Measurements from ENCODE around the gene RPL22.

RPL22 gene

GRCh38 chr1:6200188-6200809 lies 904 bp upstream of the RPL22 start:
- DNase-seq (ENCODE audit: low spot score) = no peak

- no peak for DNase-seq (ENCODE audit: low spot score)
Measured at GRCh38 chr1:6198646-6199297, 623 bp downstream of the RPL22 start.

- DNase-seq (ENCODE audit: low spot score) = no peak
Measured at GRCh38 chr1:6197746-6198427, 1.5 kb downstream of the RPL22 start.

GRCh38 chr1:6191968-6192367 lies 7.4 kb downstream of the RPL22 start:
- no peak for DNase-seq (ENCODE audit: low spot score)

GRCh38 chr1:6188466-6188865 lies 10.9 kb downstream of the RPL22 start:
- peak; percentile 16 for DNase-seq (ENCODE audit: low spot score)

- peak; percentile 28 for DNase-seq (ENCODE audit: low spot score)
Measured at GRCh38 chr1:6185635-6186382, 13.6 kb downstream of the RPL22 start.

- DNase-seq (ENCODE audit: low spot score) = no peak
Measured at GRCh38 chr1:6185151-6185550, 14.2 kb downstream of the RPL22 start.

GRCh38 chr1:6184083-6184783 lies 15.2 kb downstream of the RPL22 start:
- no peak for DNase-seq (ENCODE audit: low spot score)

GRCh38 chr1:6183520-6183989 lies 15.8 kb downstream of the RPL22 start:
- DNase-seq (ENCODE audit: low spot score) = peak; percentile 11

GRCh38 chr1:6181347-6181770 lies 18.0 kb downstream of the RPL22 start:
- DNase-seq (ENCODE audit: low spot score) = peak; percentile 32

- DNase-seq (ENCODE audit: low spot score) = peak; percentile 10
Measured at GRCh38 chr1:6180707-6181311, 18.6 kb downstream of the RPL22 start.

- peak; percentile 33 for DNase-seq (ENCODE audit: low spot score)
Measured at GRCh38 chr1:6180268-6180706, 19.1 kb downstream of the RPL22 start, which contains the start of gene CHD5. CHD5 (minus strand) TSS chr1:6180321; CDS start chr1:6180023, 298 bp downstream.

GRCh38 chr1:6179564-6180175 lies 19.7 kb downstream of the RPL22 start:
- DNase-seq (ENCODE audit: low spot score) = peak; percentile 24

GRCh38 chr1:6178751-6179563 lies 20.4 kb downstream of the RPL22 start:
- peak; percentile 22 for DNase-seq (ENCODE audit: low spot score)

GRCh38 chr1:6177681-6178380 lies 21.6 kb downstream of the RPL22 start:
- peak; percentile 11 for DNase-seq (ENCODE audit: low spot score)

GRCh38 chr1:6176779-6177178 lies 22.6 kb downstream of the RPL22 start:
- no peak for DNase-seq (ENCODE audit: low spot score)

GRCh38 chr1:6175411-6175828 lies 24.0 kb downstream of the RPL22 start:
- no peak for DNase-seq (ENCODE audit: low spot score)

GRCh38 chr1:6174621-6175410 lies 24.6 kb downstream of the RPL22 start:
- DNase-seq (ENCODE audit: low spot score) = no peak
